ENCODE results near the gene PPP1R37. TPM values are rescaled to one million over a fixed set of nuclear protein-coding genes. Genes with fewer than 3 reads are reported as not detected.

The PPP1R37 gene
- total RNA-seq, 1 experiment from 2014 or later = 33.6 TPM

DNA sequence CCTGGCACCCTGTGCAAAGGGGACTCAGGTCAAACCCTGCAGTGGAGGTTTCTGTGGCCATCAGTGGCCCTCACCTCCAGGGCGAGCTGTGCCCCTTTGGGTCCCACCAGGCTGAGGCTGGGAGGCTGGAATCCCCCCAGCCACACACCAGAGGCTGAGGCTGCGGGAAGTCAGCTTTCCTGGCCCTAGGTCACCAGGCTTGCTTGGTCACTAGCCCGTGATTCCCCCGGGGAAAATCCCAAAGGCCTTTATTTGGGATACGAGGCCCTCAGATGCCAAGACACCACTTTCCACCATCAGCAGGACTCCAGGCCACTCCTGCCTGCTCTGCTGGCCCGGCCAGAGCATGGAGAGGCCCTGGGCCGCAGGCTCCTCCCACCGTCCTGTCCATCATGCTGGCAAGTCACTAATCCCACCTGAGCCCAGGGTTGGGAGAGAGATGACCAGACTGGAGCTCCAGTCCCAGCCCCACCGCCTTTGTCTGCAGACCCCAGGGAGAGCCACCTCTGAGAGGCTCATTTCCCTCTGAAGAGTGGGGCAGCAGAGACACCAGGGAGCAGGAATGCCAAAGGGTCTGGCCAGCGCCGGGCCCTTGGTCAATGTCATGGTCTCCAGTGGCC, 63.1 kb downstream of the PPP1R37 start:
- no peaks in the 10 kb centered on the region for H3K4me1 ChIP-seq (ENCODE audit: insufficient read depth, low read length)
- no peak overlapping the region for H3K4ac ChIP-seq (ENCODE audit: low read depth, low read length)
- H3K23me2 ChIP-seq (ENCODE audit: insufficient read length, low read depth, low read length, poor library complexity, severe bottlenecking) = no peaks in the 10 kb centered on the region
- Mint-ChIP-seq H3K9me3 (no peaks in the 10 kb centered on the region; a peak in 1 of 5 replicates), H3K27me3 (ENCODE audit: low read depth) (peaks cover 89% of the 10 kb centered on the region), H3K4me3 (no peak overlapping the region), H3K27ac (no peak overlapping the region), H3K4me1 (peaks cover 13 to 34% of the 10 kb centered on the region in 2 experiments), H3K36me3 (ENCODE audit: insufficient read depth in 1 of 3, low read depth in 3 of 3) (no peaks in the 10 kb centered on the region)
- no peaks in the 10 kb centered on the region for H4K20me1 ChIP-seq (ENCODE audit: control insufficient read depth, insufficient read depth, insufficient read length)
- TF ChIP-seq, protein P1, sequence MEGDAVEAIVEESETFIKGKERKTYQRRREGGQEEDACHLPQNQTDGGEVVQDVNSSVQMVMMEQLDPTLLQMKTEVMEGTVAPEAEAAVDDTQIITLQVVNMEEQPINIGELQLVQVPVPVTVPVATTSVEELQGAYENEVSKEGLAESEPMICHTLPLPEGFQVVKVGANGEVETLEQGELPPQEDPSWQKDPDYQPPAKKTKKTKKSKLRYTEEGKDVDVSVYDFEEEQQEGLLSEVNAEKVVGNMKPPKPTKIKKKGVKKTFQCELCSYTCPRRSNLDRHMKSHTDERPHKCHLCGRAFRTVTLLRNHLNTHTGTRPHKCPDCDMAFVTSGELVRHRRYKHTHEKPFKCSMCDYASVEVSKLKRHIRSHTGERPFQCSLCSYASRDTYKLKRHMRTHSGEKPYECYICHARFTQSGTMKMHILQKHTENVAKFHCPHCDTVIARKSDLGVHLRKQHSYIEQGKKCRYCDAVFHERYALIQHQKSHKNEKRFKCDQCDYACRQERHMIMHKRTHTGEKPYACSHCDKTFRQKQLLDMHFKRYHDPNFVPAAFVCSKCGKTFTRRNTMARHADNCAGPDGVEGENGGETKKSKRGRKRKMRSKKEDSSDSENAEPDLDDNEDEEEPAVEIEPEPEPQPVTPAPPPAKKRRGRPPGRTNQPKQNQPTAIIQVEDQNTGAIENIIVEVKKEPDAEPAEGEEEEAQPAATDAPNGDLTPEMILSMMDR (conservative IDR thresholded peaks at IDR 0.05) = no peak
- no peaks in the 10 kb centered on the region for H3K9me3 ChIP-seq (ENCODE audit: control insufficient read depth, low read depth, low read length)
- H3K27ac ChIP-seq (ENCODE audit: insufficient read length, low read depth, low read length) = no peak overlapping the region
- no peak overlapping the region for H3K56ac ChIP-seq (ENCODE audit: insufficient read length, low read depth, low read length)
- no peak overlapping the region for H4K5ac ChIP-seq (ENCODE audit: insufficient read length, low read depth, low read length)
- no peak overlapping the region for H3K4me2 ChIP-seq (ENCODE audit: insufficient read depth, insufficient read length, low read length)
- H3K27me3 ChIP-seq (ENCODE audit: insufficient read depth, low read length) = peaks cover 7% of the 10 kb centered on the region; the same call in 1 of the 2 replicates
- H3K23ac ChIP-seq (ENCODE audit: insufficient read length, low read depth, low read length) = no peak overlapping the region
- no peaks in the 10 kb centered on the region for H3K79me2 ChIP-seq (ENCODE audit: insufficient read depth, low read length)
- H3K79me1 ChIP-seq (ENCODE audit: insufficient read depth, low read depth, low read length, poor library complexity, severe bottlenecking) = no peaks in the 10 kb centered on the region
- no peak overlapping the region for H2AK5ac ChIP-seq (ENCODE audit: insufficient read length, low read length)
- no peak overlapping the region for H2BK120ac ChIP-seq (ENCODE audit: low read depth, low read length, poor library complexity, severe bottlenecking)
- H2AFZ ChIP-seq (ENCODE audit: low read length) = no peak overlapping the region
- H2BK5ac ChIP-seq (ENCODE audit: insufficient read length, low read length) = no peak overlapping the region
- H3T11ph ChIP-seq (ENCODE audit: low read length) = no peak overlapping the region
- H4K8ac ChIP-seq (replicated peaks; ENCODE audit: insufficient read length, low read depth, low read length) = no peak overlapping the region
- WGBS (ENCODE audit: extremely low coverage, insufficient read length, low lambda C conversion rate) = no CpG with 5 or more reads among the region's 11 CpGs
- peak; percentile 71 for DNase-seq
- no peak overlapping the region for H2BK12ac ChIP-seq (ENCODE audit: insufficient read length, low read depth, low read length)
- H2BK20ac ChIP-seq (ENCODE audit: low read depth, low read length, poor library complexity, severe bottlenecking) = no peak overlapping the region
- H3K18ac ChIP-seq (ENCODE audit: insufficient read length, low read depth, low read length) = no peak overlapping the region
- no peak overlapping the region for H3K14ac ChIP-seq (ENCODE audit: insufficient read depth, low read length)
- no peak overlapping the region for H2BK15ac ChIP-seq (ENCODE audit: low read depth, low read length)
- H4K91ac ChIP-seq (ENCODE audit: insufficient read length, low read depth, low read length) = no peak overlapping the region
- no peak overlapping the region for H3K9ac ChIP-seq (ENCODE audit: extremely low read depth, insufficient read length, low read length)

All from H9 (cell line).